Bronchial epithelial cell (primary cell): ENCODE data around the gene SNAPC3. TPM values are rescaled to one million over a fixed set of nuclear protein-coding genes. Genes with fewer than 3 reads are reported as not detected.

ENCODE experiments used
- DNase-seq: peaks from one replicate; pipeline ENCODE4 v3.0.0-alpha.2; 2010; ENCODE audit warnings: low read depth
- FAIRE-seq: peaks from 2 replicates; lab custom pipeline; 2011; peaks lifted over from hg19 to GRCh38; lab: Jason Lieb, UNC
- H3K27me3 ChIP-seq: 2 replicates; pipeline ENCODE4 v1.5.1; 2011; ENCODE audit warnings: low read length; ENCODE audit not compliant: control insufficient read depth, insufficient read depth
- H3K36me3 ChIP-seq: 2 replicates; pipeline ENCODE4 v1.5.1; 2011; ENCODE audit warnings: low read length; ENCODE audit not compliant: control insufficient read depth, insufficient read depth
- H3K4me3 ChIP-seq: 2 replicates; pipeline ENCODE4 v1.5.1; 2011; ENCODE audit warnings: mild to moderate bottlenecking, low read depth, low read length, control low read depth
- CTCF ChIP-seq: IDR thresholded peaks from 2 replicates; pipeline ENCODE4 v1.5.1; 2011; ENCODE audit warnings: mild to moderate bottlenecking, moderate library complexity, low read length, control low read depth, inconsistent platforms; ENCODE audit not compliant: insufficient read depth, severe bottlenecking
- total RNA-seq: library from RNA; depleted of rRNA; stranded (reverse); fragments of >200 nt; gene quantifications from 2 replicates; pipeline ENCODE4 v1.2.1, GENCODE V29; 2014

SNAPC3 gene
- total RNA-seq, 1 donor from 2014 or later: 33.7 TPM

GRCh38 chr9:15469862-15470261, 47.2 kb downstream of the SNAPC3 start:
- H3K4me3 ChIP-seq: no peak overlapping the region
- H3K36me3 ChIP-seq: peaks cover 2% of the 10 kb centered on the region
- no peak for FAIRE-seq
- no peak for TF ChIP-seq CTCF
- H3K27me3 ChIP-seq: no peaks in the 10 kb centered on the region
- DNase-seq: no peak

DNA sequence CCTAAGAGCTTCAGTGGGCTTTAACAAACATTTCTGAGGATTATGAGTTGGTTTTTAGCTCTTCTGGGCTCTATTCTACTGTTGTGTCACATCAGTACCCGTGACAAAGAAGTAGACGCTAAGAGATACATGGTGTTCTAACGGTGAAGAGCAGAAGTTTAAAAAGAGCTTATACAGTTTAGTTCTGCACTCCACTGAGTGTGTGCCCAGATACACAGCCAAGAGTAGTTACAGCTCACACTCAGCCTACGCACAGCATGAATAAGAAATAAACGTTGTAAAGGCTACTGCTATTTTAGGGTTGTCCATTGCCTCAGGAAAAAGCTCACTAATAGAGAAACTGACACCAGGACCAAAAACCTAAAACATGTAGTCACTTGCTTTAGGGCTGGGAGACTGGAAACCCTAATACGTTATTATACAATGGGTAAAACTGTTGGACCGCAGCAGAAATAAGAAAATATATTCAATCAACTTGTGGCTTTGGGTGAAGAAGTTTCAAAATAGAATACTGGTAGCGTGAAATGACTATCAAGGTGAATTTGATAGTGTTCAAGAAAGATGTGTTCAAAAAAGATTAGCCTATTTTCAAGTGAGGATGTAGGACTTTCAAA, 53.4 kb downstream of the SNAPC3 start:
- FAIRE-seq (no peak), DNase-seq (no peak)
- no peaks in the 10 kb centered on the region for H3K27me3 ChIP-seq
- no peak overlapping the region for H3K4me3 ChIP-seq
- H3K36me3 ChIP-seq: no peaks in the 10 kb centered on the region
- no peak for TF ChIP-seq CTCF

GRCh38 chr9:15480028-15480427, 57.4 kb downstream of the SNAPC3 start:
- FAIRE-seq (no peak), DNase-seq (no peak)
- TF ChIP-seq CTCF: no peak
- H3K36me3 ChIP-seq: no peaks in the 10 kb centered on the region
- H3K27me3 ChIP-seq: no peaks in the 10 kb centered on the region
- H3K4me3 ChIP-seq: no peak overlapping the region

- no peaks in the 10 kb centered on the region for H3K36me3 ChIP-seq
- no peak for FAIRE-seq
- TF ChIP-seq CTCF: no peak
- H3K4me3 ChIP-seq: no peak overlapping the region
- H3K27me3 ChIP-seq: no peaks in the 10 kb centered on the region
- DNase-seq: no peak
Measured at GRCh38 chr9:15482146-15482545, 59.5 kb downstream of the SNAPC3 start.

DNA sequence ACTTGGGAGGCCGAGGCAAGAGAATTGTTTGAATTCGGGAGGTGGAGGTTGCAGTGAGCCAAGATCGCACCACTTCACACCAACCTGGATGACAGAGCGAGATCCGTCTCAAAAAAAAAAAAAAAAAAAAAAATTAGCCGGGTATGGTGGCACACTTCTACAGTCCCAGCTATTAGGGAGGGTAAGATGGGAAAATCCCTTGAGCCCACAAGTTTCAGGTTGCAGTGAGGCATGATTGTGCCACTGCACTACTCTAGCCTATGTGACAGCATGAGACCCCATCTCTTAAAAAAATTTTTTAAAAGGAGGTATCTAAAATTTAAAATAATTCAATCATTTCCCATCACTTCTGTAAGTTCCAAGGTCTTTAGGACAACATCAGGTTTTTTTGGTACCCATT, 62.1 kb downstream of the SNAPC3 start:
- no peak overlapping the region for H3K4me3 ChIP-seq
- H3K36me3 ChIP-seq: no peaks in the 10 kb centered on the region
- DNase-seq: no peak
- no peaks in the 10 kb centered on the region for H3K27me3 ChIP-seq
- no peak for TF ChIP-seq CTCF
- FAIRE-seq: no peak
